A549 treated with AZD2906 at 1 μM for 4 hours (cell line): ENCODE measurements around the gene CLDN2. TPM values are rescaled to one million over a fixed set of nuclear protein-coding genes. Genes with fewer than 3 reads are reported as not detected.

Source experiments
- total RNA-seq: library from RNA; stranded (reverse); fragments of 200-300 nt; extraction: Qiagen RNA extraction; gene quantifications from 5 replicates; pipeline ENCODE4 v1.2.3, GENCODE V29; 2022

Gene CLDN2, protein sequence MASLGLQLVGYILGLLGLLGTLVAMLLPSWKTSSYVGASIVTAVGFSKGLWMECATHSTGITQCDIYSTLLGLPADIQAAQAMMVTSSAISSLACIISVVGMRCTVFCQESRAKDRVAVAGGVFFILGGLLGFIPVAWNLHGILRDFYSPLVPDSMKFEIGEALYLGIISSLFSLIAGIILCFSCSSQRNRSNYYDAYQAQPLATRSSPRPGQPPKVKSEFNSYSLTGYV
- total RNA-seq, result 5.7 to 7.4 TPM (median 6.6 TPM) in 5 replicates

DNA sequence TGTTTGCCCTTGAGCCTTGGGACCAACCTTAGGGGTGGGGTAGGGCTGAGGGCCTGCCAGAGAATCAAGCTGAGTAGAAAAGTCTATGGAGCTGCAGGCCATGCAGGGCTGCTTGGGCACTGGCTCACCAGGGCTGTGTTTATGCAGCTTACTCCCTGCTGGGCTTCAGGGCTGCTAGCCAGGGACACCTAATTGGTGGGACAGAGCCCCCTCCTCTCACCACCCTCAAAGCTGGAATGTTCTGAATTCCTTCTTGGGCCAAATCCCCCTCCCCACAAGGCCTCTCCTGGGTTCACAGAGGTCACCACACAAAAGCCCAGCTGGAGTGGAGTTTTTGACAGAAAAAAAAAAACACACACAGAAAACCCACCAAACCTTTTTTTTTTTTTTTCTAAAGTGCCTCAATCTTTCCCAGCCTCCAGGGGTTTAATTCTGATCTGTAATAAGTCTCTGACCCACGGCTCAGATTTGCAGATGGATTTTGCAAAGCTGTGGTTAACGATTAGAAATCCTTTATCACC, at the start of gene CLDN2:
Gene CLDN2, plus strand, starts transcription at position 471 of the 521 bp plus-strand sequence. CDS start 7,827 bp downstream, outside the sequence.

DNA sequence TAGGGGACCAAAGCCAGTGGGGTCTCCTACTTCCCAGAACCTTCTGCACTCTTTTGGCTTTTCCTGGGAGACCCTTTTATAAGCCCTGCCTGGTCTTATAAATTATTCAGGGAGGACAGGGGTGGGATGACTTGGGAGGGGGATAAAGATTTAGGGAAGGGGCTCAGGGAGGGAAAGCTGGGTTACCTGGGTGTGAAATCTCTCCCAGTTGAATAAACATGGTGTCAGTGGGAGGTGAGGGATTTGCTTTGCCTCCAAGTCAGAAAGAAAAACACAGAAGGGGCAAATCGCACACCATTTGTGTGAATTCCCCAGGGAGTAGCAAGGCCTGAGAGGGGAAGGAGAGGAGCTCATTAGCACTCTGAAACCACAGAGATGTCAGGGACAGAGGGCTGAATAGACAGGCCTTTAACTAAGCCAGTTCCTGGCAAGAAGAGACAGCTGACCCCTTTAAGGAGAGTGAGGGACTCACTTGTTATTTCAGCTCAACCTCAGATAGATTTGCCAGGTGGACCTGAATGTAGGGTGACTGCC, 16.8 kb upstream of the CLDN2 start, which contains the start of gene RIPPLY1:
Gene RIPPLY1, minus strand, starts transcription at position 51 of the 534 bp plus-strand sequence. CDS start 54 bp downstream, outside the sequence.

Other genes with a start within 250 kb of the CLDN2 start
- gene RNF128, start 193.7 kb upstream of the CLDN2 start, total RNA-seq, result 0.03 to 0.08 TPM (median 0.06 TPM) in 5 replicates
- 0.94 to 1.3 TPM (median 1.2 TPM) in 5 replicates for gene TBC1D8B, start 117.7 kb upstream of the CLDN2 start, total RNA-seq
- 0.11 TPM in 1 of 5 replicates, not detected in the others for gene RIPPLY1, start 17.1 kb upstream of the CLDN2 start, total RNA-seq
- 26.1 to 40.3 TPM (median 28.0 TPM) in 5 replicates for gene MORC4, start 79.8 kb downstream of the CLDN2 start, total RNA-seq
- gene RBM41, start 198.4 kb downstream of the CLDN2 start, total RNA-seq, result 7.3 to 11.2 TPM (median 9.0 TPM) in 5 replicates